ENCODE results near the gene RNF215.
"Not testable (repeated sequence)": the region's sequence is repeated elsewhere in the genome, so short reads cannot be mapped to it uniquely, and the experiment has no call there.

Gene RNF215

DNA sequence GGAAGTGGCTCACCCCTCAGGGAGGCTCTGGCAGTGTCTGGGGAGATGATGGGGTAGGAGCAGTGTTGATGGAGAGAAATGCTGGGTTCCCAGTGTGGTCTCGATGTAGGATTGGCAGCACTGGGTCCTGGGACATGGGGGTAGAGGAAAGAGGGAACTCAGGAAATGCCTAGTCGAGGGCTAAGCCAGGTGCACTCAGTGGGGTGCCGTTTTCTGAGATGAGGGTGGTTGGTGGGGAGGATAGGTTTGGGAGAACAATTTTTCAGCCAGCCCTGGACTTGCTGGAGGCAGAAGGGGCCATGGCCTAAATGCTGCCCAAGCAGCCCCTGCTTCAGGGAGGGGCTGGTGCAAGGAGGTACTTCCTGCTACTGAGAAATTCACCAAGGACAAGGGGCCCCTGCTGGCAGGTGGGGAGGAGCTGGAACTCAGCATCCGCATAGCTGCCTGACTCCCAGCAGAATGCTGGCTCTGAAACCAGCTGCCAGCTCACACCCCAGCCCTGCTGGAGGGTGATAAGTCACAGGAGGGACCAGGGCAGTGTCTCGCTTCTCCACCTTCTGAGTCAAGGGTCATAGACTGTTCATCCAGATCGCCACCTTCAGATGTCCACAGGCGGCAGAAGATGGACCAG is 24.4 kb downstream of the RNF215 start:
- DNase-seq (ENCODE audit: low spot score): no peak

DNA sequence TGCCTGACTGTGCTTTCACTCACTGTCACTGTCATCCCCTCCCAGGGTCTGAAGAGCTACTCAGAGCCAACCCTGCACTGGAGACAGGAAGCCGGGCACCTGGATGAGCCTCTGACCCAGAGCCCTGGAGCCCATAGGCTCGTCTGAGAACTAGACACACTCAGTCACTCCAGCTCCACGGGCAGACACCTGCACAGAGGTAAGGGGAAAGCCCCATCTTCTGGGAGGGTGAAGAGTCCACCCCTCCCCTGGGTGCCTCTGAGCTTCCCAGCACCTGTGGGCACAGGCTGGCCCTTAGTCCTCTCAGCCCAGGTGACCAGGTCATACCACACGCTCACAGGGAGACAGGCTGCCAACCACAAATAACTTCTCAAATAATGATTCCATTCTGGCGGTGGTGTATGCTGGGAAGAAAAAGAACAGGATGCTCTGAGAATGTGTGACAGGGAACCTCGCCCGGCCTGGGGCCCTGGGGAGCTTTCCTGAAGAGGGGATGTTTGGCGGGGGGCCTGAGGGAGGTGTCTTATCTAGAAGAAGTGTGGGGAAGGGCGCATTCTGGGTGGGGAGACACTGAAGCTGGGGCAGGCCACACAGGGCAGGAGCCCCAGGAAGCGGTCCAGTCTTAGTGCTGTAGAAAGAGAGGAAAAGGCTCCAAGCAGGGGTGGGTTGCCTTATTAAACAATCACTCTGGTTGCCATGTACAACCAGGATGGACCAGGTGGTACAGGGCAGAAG is 25.1 kb downstream of the RNF215 start:
- no peak for DNase-seq (ENCODE audit: low spot score)

DNA sequence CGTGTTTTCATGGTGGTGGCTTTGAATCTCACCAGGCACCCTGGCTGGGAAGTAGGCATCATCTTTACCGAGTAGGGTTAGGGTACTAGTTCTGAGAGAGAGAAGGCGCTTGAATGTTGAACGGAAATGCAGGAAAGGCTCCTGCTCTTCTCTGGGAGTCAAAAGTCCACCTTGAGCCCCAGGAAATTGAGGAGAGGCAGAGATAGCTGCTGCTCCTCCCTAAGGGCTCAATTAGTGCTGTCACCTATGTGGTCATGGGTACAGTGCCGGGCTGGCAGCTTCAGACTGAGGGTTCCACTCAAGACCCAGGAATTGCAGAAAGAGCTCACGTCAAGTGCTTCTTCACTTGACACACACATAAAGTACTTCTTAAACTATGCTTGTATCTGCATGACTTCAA is 28.7 kb downstream of the RNF215 start:
- no peak for DNase-seq (ENCODE audit: low spot score)

DNA sequence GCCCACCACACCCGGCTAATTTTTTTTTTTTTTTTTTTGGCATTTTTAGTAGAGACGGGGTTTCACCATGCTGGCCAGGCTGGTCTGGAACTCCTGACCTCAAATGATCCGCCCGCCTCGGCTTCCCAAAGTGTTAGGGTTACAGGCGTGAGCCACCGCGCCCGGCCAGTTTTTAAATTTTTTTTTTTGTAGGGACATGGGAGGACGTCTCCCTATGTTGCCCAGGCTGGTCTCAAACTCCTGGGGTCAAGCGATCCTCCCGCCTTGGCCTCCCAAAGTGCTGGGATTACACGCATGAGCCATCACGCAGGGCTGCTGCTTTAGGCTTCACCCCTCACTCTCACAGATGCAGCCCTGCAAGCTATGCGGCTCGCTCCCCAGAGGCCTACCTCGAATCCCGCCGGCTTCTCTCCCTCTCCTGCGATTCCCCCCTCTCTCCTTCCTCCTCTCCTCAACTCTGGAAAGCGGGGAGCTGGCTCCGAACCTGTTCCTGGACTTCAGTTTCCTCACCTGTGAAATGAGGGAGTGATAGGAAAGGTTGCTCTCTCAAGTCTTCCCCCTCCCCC is 29.5 kb downstream of the RNF215 start:
- DNase-seq (ENCODE audit: low spot score): no peak

DNA sequence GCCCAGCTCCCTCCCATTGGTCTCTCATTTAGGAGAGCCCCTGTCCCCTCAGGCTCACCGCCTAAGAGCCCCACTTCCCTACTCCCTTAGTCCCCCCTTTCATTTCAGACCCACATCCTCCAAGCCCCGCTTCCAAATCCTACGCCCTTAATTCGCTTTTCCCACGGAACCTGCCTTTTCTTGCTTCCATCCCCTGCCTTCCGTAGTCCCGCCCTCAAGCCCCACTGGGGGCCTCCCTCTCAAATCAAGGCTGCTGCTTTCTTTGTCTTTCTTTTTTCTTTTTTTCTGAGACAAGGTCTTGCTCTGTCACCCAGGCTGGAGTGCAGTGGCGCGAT is 30.0 kb downstream of the RNF215 start:
- DNase-seq (ENCODE audit: low spot score): no peak

DNA sequence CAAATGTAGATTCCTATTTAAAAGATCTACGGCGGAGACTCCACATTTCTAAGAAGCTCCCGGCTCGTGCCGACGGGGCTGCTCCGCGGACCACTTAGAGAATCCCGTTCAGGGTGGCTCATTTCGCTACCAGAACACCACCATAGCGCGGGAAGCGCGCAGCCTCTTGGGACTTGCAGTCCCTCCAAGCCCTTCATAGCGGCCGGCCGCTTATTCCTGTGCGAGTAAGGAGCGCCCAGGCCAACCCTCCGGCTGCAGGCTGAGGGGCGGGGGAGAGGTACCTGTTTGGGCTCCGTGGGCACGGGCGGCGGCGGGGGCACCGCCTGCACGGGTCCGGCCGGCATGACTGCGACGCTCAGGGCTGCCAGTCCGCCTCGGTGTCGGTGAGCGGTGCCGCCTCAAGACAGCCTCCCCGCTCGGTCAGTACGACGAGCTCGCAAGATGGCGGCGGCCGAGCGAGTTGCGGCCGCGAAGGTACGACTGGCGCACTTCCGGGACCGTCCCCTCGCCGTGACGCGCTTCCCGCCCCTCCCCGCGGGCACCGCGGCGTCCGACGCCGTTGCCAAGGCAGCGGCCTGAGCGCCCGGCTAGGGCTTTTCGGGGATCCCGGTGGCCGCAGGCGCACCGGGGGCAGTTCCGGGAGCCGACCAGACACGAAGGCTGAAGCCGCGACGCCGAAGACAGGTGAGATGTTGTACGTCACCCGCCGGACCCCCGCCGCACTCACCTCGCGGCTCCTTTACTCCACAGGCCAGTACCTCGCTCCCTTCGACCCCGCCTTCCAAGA is 30.6 kb downstream of the RNF215 start, which contains the start of the genes CCDC157 and SF3A1:
TSS of gene CCDC157 (plus strand) at position 559 of the 787 bp plus-strand sequence. CDS start 8,994 bp downstream, outside the sequence.
TSS of gene SF3A1 (minus strand) at position 446 of the 787 bp plus-strand sequence. CDS start at position 344, 102 bp downstream.
- DNase-seq (ENCODE audit: low spot score): peak; percentile 97

DNA sequence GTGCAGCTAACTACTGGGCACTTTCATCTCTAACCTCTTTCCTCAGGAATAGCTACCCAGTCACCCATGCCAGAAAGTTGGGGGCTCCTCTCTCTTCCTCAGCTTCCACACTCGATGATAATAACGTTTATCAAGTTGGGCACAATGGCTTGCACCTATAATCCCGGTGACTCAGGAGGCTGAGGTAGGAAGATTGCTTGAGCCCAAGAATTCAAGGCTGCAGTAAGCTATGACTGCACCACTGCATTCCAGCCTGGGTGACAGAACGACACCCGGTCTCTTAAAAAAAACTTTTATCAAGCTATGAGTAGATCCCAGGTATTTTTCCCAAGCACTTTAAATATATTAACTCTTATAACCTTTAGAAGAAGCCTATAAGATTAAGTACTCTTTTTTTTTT is 32.6 kb downstream of the RNF215 start:
- no peak for DNase-seq (ENCODE audit: low spot score)

DNA sequence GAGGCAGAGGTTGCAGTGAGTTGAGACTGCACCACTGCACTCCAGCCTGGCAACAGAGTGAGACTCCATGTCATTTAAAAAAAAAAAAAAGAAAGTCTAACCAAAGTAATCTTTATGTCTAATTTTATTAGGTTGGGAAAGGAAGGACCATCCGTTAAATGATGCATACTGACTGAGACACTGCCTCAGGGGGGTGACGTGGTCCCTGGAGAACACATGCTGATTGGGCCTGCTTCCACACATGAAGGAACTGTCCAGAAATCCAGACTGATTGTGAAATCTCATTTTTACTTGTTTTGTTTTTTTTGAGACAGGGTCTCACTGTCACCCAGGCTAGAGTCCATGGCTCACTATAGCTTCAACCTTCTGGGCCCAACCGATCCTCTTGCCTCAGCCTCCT is 36.0 kb downstream of the RNF215 start:
- DNase-seq (ENCODE audit: low spot score): no peak

DNA sequence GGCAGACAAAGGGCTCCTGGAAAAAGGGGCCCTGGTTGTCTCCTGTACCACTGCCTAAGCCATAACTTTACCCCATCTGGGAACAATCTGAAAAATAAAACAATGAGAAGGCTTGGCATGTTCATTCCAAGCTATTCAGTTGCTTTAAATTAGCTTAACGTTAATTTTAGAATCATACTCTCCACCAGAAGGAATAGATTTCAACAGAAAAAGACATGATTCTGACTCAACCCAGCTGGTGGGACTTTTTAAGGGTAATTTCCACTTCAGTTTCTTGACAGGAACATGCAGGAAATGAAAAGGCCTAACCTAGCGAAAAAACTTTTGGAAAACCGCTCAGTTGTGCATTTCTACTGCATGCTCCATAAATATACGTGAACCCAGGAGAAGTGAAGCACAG is 38.4 kb downstream of the RNF215 start:
- DNase-seq (ENCODE audit: low spot score): peak; percentile 36

DNA sequence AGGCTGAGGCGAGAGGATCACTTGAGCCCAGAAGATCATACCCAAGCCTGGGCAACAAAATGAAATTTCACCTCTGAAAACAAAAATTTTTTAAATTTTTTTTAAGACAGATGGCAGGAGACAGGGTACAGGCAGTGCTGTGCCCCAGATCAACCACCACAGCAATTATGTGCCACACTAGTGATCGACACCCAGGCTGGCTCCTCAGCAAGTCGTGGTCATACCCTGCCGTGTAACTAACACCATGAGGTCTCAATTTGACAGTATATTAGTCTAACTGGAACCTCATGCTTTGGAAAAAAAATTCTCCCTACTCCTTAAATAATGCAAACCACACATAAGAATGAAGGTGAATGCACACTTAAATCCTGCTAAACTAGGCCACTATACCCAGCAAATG is 38.8 kb downstream of the RNF215 start:
- no peak for DNase-seq (ENCODE audit: low spot score)

DNA sequence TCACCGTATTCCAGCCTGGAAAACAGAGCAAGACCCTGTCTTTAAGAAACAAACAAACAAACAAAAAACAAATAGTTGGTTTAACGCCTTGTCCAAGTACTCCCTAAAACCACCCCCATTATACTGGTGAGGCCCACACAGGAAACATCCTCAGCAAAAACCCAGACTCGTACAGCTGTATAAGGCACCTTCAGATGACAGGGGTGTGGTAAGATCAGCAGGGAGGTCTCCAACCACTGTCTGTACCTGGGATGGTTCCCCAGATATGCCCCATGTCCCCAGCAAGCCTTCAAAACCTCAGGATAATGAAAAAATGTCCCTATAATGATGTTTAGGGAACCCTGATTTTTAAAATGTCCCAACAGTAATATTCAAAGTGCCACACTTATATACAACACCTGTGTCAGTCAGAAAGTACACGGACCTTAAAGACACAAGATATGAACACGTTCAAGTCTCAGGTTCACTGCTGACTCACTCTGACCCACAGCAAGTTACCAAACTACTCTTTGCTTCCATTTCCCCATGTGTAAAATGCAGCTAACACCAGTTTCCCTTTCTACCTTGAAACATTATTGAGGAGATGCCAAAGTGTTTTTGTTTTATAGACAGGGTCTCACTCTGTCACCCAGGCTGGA is 39.8 kb downstream of the RNF215 start:
- no peak for DNase-seq (ENCODE audit: low spot score)

DNA sequence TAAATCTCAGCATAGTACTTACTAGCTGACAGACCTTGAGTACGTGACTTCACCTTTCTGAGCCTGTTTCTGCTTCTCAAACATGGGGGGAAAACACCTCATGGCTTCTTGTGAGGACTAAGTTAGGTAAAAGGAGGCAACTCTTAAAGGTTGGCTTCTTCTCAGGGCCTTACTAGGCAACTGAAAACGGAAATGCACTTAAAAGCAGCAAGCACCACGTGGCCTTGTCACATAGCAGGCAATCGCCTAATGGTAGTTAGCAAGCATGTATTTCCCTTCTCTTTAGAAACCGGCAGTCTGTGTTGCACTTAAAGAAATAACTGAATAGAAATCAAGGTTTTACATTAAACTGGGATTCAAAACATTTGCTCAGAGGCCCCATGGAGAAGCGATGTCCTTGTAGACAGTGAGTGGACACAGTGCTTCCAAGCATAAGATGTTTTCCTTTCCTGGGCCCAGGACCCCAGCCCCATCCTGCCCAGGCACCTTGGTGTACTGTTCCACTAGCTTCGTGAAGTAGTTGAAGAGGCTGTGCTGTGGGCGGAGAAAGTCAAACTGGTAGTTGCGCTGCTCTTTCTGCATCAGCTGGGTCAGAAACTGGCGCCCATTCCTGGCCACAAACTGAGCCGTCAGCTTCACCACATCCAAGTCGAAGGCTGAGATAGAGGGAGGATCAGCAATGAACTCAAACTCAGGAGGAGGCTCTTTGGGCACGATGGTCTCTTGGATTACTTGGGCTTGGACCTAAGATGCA is 42.6 kb downstream of the RNF215 start:
- DNase-seq (ENCODE audit: low spot score): no peak

DNA sequence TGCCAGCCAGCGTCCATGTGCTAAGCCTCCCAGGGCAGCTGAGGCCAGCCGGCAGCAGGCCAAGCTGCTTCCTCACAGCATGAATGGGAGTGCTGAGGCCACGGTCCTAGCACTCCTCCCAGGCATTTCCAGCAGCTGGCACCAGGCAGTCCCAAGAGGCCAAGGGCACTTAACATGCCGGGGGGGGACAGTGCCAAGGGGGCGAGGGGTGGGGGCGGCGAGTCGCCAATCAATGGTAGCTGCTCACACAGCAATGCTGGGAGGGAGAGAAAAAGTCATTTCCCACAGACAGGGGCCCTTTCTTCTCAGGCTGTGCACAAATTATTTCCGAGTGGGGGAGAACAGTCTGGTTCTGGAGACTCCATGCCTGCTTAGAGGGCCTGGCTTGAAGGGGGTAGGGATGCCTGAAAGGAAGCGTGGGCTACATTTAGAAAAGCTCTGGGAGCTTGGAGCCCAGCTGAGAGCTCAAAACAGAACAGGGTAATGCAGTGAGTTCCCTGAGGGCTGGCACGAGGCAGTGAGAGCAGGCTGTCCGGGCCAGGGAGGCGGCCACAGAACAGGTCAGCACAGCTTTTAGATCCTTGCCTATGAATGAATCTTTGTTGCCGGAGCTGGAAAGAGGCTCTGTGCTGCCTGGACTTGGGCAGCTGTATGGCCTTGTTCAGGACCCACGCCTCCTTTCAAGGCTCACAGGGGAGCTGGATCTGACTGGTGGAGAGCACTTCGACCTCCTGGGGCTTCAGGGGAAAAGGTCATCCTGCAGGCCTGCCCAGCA is 46.1 kb downstream of the RNF215 start:
- DNase-seq (ENCODE audit: low spot score): no peak

DNA sequence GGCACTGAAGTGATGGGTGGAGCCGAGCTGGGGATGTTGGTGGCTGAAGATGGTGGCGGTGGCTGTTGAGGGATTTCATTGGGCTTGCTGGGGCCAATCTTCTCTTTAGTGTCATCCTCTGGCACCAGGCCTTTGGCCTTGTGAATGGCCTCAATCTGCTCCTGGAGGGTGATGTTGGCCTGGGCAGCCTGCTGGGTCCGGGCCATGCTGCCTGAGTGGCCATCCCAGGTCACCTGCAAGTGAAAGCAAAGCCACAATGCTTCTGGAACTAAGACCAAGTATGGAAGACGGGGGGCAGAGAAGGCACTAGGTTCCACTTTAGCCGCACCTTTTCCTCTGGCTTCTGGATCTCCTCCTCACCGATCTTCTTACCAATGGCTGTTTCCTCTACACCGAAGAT is 48.4 kb downstream of the RNF215 start:
- DNase-seq (ENCODE audit: low spot score): no peak

DNA sequence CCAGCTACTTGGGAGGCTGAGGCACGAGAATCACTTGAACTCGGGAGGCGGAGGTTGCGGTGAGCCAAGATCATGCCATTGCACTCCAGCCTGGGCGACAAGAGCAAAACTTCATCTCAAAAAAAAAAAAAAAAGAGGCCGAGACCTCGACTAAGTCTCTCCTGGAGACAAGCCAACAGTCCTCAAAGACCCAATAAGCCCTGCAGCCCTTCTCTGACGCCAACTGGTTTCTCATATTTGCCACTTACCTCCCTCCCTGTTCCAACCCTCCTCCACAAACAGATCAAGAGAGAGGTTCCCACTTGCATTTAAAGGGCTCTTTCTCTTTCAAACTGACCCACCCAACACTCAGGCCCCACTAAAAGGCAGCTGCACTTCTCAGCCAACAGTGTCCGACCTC is 48.9 kb downstream of the RNF215 start:
- not testable (repeated sequence) for DNase-seq (ENCODE audit: low spot score)

DNA sequence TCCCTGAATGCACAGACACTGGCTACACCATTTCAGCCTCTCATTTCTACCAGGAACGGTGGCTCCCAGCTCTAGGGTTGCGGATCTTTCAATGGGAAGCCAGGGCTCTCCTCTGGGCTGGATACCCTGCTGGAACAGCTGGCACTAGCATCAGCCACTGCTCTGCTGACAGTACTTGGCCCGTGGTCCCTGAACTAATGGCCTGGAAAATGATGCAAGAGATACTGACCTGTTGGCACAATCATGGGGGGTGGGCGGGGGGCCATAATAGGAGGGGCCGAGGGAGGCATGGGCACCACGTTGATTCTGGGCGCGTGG is 49.8 kb downstream of the RNF215 start:
- no peak for DNase-seq (ENCODE audit: low spot score)

DNA sequence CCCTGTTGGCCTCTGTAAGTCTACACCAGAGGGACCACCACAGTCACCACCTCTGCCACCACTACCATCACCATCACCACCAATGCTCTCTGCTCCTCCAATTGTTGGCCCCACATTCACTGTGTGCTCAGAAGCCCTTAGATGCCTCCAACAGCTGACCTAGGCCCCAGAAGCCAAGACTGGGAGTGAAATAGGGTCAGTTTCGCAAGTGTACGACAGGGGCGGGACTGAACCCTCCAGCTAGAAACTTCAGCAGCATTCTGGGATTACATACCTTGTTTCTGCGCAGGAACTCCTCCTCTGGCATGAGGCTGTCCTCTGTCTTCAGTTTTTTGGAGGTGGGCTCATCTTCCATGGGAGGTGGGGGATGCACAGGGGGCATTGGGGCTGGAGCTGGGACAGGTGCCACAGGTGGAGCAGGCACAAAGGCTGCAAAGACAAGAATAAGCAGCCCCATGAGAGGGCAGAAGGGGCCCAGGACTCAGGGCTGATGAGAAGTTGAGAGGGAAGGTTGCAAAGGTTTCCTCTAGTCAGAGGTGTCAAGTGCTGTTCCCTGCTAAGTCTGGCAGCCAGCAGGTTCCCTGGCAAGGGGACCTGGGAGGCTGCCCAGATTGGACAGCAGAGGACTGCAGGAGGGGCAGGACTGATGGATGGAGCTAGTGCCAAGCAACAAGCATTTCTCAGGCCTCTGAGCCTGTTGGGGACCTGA is 50.3 kb downstream of the RNF215 start:
- DNase-seq (ENCODE audit: low spot score): no peak

DNA sequence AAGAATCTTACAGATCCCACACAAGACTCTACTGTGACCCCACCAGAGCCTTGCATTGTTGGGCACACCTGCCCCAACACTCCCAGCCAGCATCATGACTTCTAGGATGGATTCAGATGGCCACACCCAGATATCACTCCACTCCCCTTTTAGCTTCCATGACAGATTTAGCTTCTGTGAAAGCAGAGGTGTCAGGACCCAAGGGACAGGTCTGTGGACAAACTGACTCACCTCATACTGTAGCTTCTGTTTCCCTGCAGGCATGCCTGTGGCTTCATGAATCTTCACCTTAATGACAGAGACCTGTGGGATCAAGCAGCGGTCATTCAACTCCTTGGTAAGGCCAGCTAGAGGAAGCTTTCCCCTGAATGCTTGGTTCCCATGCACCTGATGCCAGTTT is 52.0 kb downstream of the RNF215 start:
- DNase-seq (ENCODE audit: low spot score): no peak

DNA sequence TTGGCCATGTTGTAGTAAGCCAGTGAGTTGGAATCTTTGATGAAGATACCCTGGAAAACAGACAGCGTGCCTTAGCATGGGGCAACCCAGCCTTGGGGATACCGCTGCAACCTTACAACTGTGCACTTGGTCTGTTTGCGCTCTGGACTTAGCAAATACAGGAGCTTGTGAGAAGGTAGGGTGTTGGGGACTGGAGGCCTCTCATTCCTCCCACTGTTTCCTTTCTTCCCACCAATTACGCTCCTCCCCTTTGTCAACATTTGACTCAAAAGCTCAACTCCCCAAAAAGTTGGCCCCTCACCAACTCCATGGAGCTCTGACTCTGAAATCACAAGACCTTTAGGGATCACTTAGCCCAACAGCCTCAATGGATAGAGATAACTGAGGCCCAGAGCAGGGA is 52.6 kb downstream of the RNF215 start:
- DNase-seq (ENCODE audit: low spot score): no peak

DNA sequence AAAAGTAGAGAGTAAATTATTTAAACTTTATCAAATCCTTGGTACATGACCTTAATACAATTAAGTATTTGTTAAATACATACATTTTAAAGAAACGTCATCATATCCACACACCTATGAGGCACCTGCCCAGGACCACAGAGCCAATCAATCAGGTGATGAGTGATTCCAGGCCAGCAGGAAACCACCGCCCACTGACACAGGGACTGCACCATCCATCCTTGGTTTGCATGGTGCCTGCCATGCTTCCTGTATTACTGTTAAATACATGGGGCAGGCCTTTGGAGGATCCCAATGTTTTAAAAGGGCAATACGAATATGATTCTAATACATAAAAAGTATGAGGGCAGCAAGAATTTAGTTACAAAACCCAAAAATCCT is 53.5 kb downstream of the RNF215 start:
- no peak for DNase-seq (ENCODE audit: low spot score)
